GM12878 (cell line): ENCODE data around the gene DDC. TPM values are rescaled to one million over a fixed set of nuclear protein-coding genes. Genes with fewer than 3 reads are reported as not detected.

Experiments used
- ATAC-seq: fragments of 200-7000 bp; cut with Tn5 transposase; 3 replicates; pipeline ENCODE4 v1.9.1; 2020; ENCODE audit warnings: mild to moderate bottlenecking, moderate library complexity
- BruUV-seq: library from RNA; stranded (reverse); fragments of 400-500 nt; replicated peaks from 2 replicates; lab custom pipeline; 2021; lab: Mats Ljungman, UMichigan
- CTCF ChIA-PET: fragments of 300-600 bp; sonication (Branson Sonifier 250); formaldehyde crosslinking; extraction: SDS; loops from one replicate; lab custom pipeline; 2021; ENCODE audit warnings: inconsistent platforms; lab: Yijun Ruan, JAX
- POLR2A ChIA-PET: fragments of 350-600 bp; formaldehyde crosslinking; extraction: SDS; loops from one replicate; lab custom pipeline; 2021; ENCODE audit warnings: inconsistent platforms; lab: Charles Lee
- RAD21 ChIA-PET: fragments of 300-600 bp; sonication (Branson Sonifier 250); formaldehyde crosslinking; loops from one replicate; lab custom pipeline; 2023; ENCODE audit warnings: antibody characterized with exemption; ENCODE audit not compliant: unreplicated experiment; lab: Charles Lee
- SMC1A ChIA-PET: fragments of 300-600 bp; sonication (Branson Sonifier 250); formaldehyde crosslinking; loops from one replicate; lab custom pipeline; 2023; ENCODE audit not compliant: unreplicated experiment, uncharacterized antibody; lab: Charles Lee
- DNase-seq: peaks from one replicate; pipeline ENCODE4 v3.0.0-alpha.2; 2011; ENCODE audit warnings: low read depth, low spot score
- FAIRE-seq: peaks from 3 replicates; lab custom pipeline; 2011; peaks lifted over from hg19 to GRCh38; lab: Jason Lieb, UNC
- H2AFZ ChIP-seq: 2 replicates; pipeline ENCODE4 v1.6.0; 2011; ENCODE audit warnings: low read depth, low read length, control low read depth; ENCODE audit not compliant: control insufficient read depth
- H3K27ac ChIP-seq: 2 replicates; pipeline ENCODE4 v1.5.1; 2011; ENCODE audit warnings: control low read depth; ENCODE audit not compliant: control insufficient read depth, insufficient read depth
- H3K27me3 ChIP-seq, 2 experiments: replicated peaks in 1 of 2; 2 replicates each; pipeline versions ENCODE4 v1.6.0 to v1.6.1; 2011; ENCODE audit warnings: low read length in 1 of 2; ENCODE audit not compliant: control insufficient read depth in 2 of 2, insufficient read depth in 2 of 2
- H3K36me3 ChIP-seq, 2 experiments: 2 replicates each; pipeline ENCODE4 v1.5.1; 2011; ENCODE audit warnings: low read length in 1 of 2; ENCODE audit not compliant: control insufficient read depth in 2 of 2, insufficient read depth in 2 of 2
- H3K4me1 ChIP-seq: 2 replicates; pipeline ENCODE4 v1.6.1; 2011; ENCODE audit warnings: mild to moderate bottlenecking, low read length, moderate library complexity, mixed read lengths; ENCODE audit not compliant: control insufficient read depth, insufficient read depth
- H3K4me2 ChIP-seq: 2 replicates; pipeline ENCODE4 v1.6.0; 2011; ENCODE audit warnings: control low read depth; ENCODE audit not compliant: control insufficient read depth, insufficient read depth
- H3K4me3 ChIP-seq: fragments of 200-600 bp; sonication (generic); 2 replicates; pipeline ENCODE4 v1.5.1; 2016
- H3K79me2 ChIP-seq: 2 replicates; pipeline ENCODE4 v1.6.0; 2011; ENCODE audit warnings: low read length; ENCODE audit not compliant: control insufficient read depth, insufficient read depth
- H3K9ac ChIP-seq: 2 replicates; pipeline ENCODE4 v1.8.0; 2011; ENCODE audit warnings: low read length, control low read depth, mixed read lengths; ENCODE audit not compliant: control insufficient read depth, insufficient read depth
- H3K9me3 ChIP-seq: replicated peaks from 3 replicates; pipeline ENCODE4 v1.5.1; 2011; ENCODE audit warnings: mild to moderate bottlenecking, low read length; ENCODE audit not compliant: control insufficient read depth, insufficient read depth
- H4K20me1 ChIP-seq: 2 replicates; pipeline ENCODE4 v1.6.0; 2011; ENCODE audit not compliant: control insufficient read depth, insufficient read depth
- BACH1 ChIP-seq: fragments of 450-650 bp; IDR thresholded peaks from 2 replicates; pipeline ENCODE4 v1.6.1; 2017; ENCODE audit warnings: mild to moderate bottlenecking, borderline replicate concordance
- CBX3 ChIP-seq: fragments of 200-600 bp; sonication (generic); IDR thresholded peaks from 2 replicates; pipeline ENCODE4 v1.6.1; 2016; ENCODE audit warnings: low read depth, borderline replicate concordance
- CHD2 ChIP-seq: IDR thresholded peaks from 2 replicates; pipeline ENCODE4 v1.6.1; 2011; ENCODE audit warnings: low read depth, low read length, improper control_type of control experiment, borderline replicate concordance
- HDAC2 ChIP-seq: fragments of 200-600 bp; sonication (generic); IDR thresholded peaks from 2 replicates; pipeline ENCODE4 v1.6.1; 2017
- KDM1A ChIP-seq: fragments of 200-600 bp; sonication (generic); IDR thresholded peaks from 2 replicates; pipeline ENCODE4 v1.6.1; 2016; ENCODE audit warnings: borderline replicate concordance
- NR2C2 ChIP-seq: IDR thresholded peaks from 2 replicates; pipeline ENCODE4 v1.6.1; 2011; ENCODE audit warnings: borderline replicate concordance, low read depth; ENCODE audit not compliant: control insufficient read depth, insufficient read length
- NRF1 ChIP-seq: conservative IDR thresholded peaks from 2 replicates; pipeline ENCODE4 v1.6.1; 2011; ENCODE audit warnings: mild to moderate bottlenecking, low read depth, low read length, improper control_type of control experiment
- TCF3 ChIP-seq: IDR thresholded peaks from 2 replicates; pipeline ENCODE4 v1.6.1; 2012; ENCODE audit warnings: low read depth, mild to moderate bottlenecking, low read length, borderline replicate concordance; ENCODE audit not compliant: insufficient read depth
- TCF7 ChIP-seq: IDR thresholded peaks from 2 replicates; pipeline ENCODE4 v1.6.1; 2014; ENCODE audit warnings: antibody characterized with exemption, borderline replicate concordance
- WGBS: methylation state at CpG from one replicate; pipeline ENCODE4 v1.1.6; 2016; ENCODE audit warnings: low lambda C conversion rate; ENCODE audit not compliant: insufficient replicate concordance, insufficient coverage; ENCODE audit errors: missing lambda C conversion rate; 5-methylcytosine and 5-hydroxymethylcytosine counted together
- in situ Hi-C: fragments of 300-500 bp; cut with MboI; formaldehyde crosslinking; loops from 9 replicates; pipeline ENCODE4 v1.14.3; 2018; ENCODE audit warnings: mixed read lengths
- intact Hi-C: fragments of 100-400 bp; cut with micrococcal nuclease; formaldehyde crosslinking; loops from one replicate; pipeline ENCODE4 v1.14.2; 2022; ENCODE audit not compliant: unreplicated experiment
- polyA plus RNA-seq, 11 experiments: library from polyadenylated mRNA; depleted of rRNA in 4 of 11; unstranded in 6 of 11; stranded (reverse) in 5 of 11; fragments of >200 nt; fragmentation: Nextera tagmentation in 4 of 11; fragmentation: Illumina TruSeq in 1 of 11; extraction: Ambion mirVana in 4 of 11; extraction: Trizol in 1 of 11; gene quantifications; 1 replicate in 1 of 11; 2 replicates in 10 of 11; pipeline versions ENCODE4 v1.2.1 to v1.2.3, GENCODE V29; 2011 to 2016; ENCODE audit warnings: inconsistent platforms in 2 of 11, missing spikeins in 2 of 11, low read depth in 1 of 11
- total RNA-seq, 4 experiments: library from RNA; depleted of rRNA in 3 of 4; stranded (reverse); fragments of >200 nt in 3 of 4; fragmentation: Illumina TruSeq in 1 of 4; extraction: Trizol in 1 of 4; gene quantifications; 2 replicates each; pipeline versions ENCODE4 v1.2.1 to v1.2.3, GENCODE V29; 2013 to 2021
- TF ChIP-seq, protein P1 (sequence below): fragments of 450-650 bp; IDR thresholded peaks from 2 replicates; pipeline ENCODE4 v1.6.1; 2017; ENCODE audit warnings: antibody characterized with exemption, mild to moderate bottlenecking, moderate library complexity
- TF ChIP-seq, protein P2 (sequence below): IDR thresholded peaks from 2 replicates; pipeline ENCODE4 v1.6.1; 2011; ENCODE audit warnings: low read depth, low read length, improper control_type of control experiment, borderline replicate concordance
- TF ChIP-seq, protein P3 (sequence below): IDR thresholded peaks from 2 replicates; pipeline ENCODE4 v1.6.1; 2011; ENCODE audit warnings: borderline replicate concordance, low read depth, mild to moderate bottlenecking, moderate library complexity, low read length; ENCODE audit not compliant: insufficient read depth, poor library complexity, severe bottlenecking
- TF ChIP-seq, protein P4 (sequence below): IDR thresholded peaks from 2 replicates; pipeline ENCODE4 v1.6.1; 2012; ENCODE audit warnings: mild to moderate bottlenecking, low read depth, low read length

The DDC gene
- total and polyA plus RNA-seq, 10 of the 15 experiments (the other 5 are each of a cell fraction or from before 2014, with no cell fraction given) = not detected

DNA sequence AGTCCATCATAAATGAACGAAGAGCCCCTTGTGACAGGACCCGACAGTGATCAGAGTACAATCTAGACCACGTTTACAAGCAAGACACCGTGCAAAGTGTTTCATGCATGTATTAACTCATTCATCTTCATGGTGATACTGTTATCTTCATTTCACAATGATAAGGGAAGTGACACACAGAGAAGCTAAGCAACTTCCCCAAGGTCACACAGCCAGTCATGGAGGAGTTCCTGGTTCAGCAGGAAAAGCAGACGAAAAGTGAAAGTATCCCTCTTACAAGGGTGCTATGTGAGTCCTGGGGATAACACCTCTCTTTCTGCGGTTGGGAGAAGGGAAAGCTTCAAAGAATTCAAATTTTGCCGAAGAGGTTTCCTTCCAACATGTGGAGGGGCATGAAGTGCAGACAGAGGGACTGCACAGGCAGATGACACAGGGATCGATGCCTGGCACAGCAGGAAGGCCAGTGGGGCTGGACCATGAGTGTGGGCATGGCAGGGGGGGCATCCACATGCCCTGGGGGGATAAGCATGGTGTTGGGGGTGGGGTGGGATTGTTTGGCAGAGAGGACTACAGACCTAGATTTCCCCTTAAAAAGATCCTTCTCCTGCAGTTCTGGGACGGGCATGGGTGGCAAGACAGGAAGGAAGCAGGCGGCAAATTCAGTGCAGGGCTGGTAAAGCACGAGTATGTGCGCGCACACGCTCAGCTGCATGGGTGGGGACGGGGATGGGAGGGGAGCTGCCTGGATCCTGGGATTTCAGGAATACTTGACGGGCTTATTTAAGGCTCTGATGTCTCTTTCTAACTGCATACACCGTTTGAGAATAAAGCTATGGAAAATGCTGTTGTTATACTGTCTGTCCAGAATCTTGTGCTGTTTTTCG, 33.5 kb upstream of the DDC start:
- CTCF ChIA-PET = interaction anchor here (1.1 to 1.8 kb wide), 2 partner anchors 9 to 31 kb away, joined by 3 to 7 read pairs; no protein-coding TSS in a partner anchor
- FAIRE-seq = no peak
- Histone ChIP-seq H3K9ac (no peak overlapping the region), H3K36me3 (no peaks in the 10 kb centered on the region), H3K27ac (no peak overlapping the region), H3K4me2 (no peak overlapping the region), H4K20me1 (no peaks in the 10 kb centered on the region), H3K79me2 (no peaks in the 10 kb centered on the region), H3K4me1 (peaks cover 3% of the 10 kb centered on the region; the same call in 1 of the 2 replicates), H3K27me3 (peaks cover 1 to 4% of the 10 kb centered on the region in 2 experiments; a peak in 3 of 4 replicates), H3K9me3 (no peaks in the 10 kb centered on the region), H3K4me3 (no peak overlapping the region), H2AFZ (no peak overlapping the region)
- no TSS peak for BruUV-seq
- intact Hi-C loops = no loop called here
- RAD21 ChIA-PET = no interaction called here
- 30% methylated on average over 18 of the region's 18 CpGs for WGBS
- in situ Hi-C loops = no loop called here
- POLR2A ChIA-PET = no interaction called here
- SMC1A ChIA-PET = interaction anchor here (0.9 kb wide), 1 partner anchor 131 kb away, joined by 3 read pairs; no protein-coding TSS in a partner anchor
- ATAC-seq = no peak
- no peak for DNase-seq
- TF ChIP-seq, protein P1, sequence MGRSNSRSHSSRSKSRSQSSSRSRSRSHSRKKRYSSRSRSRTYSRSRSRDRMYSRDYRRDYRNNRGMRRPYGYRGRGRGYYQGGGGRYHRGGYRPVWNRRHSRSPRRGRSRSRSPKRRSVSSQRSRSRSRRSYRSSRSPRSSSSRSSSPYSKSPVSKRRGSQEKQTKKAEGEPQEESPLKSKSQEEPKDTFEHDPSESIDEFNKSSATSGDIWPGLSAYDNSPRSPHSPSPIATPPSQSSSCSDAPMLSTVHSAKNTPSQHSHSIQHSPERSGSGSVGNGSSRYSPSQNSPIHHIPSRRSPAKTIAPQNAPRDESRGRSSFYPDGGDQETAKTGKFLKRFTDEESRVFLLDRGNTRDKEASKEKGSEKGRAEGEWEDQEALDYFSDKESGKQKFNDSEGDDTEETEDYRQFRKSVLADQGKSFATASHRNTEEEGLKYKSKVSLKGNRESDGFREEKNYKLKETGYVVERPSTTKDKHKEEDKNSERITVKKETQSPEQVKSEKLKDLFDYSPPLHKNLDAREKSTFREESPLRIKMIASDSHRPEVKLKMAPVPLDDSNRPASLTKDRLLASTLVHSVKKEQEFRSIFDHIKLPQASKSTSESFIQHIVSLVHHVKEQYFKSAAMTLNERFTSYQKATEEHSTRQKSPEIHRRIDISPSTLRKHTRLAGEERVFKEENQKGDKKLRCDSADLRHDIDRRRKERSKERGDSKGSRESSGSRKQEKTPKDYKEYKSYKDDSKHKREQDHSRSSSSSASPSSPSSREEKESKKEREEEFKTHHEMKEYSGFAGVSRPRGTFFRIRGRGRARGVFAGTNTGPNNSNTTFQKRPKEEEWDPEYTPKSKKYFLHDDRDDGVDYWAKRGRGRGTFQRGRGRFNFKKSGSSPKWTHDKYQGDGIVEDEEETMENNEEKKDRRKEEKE = no peak
- TF ChIP-seq BACH1 (no peak), HDAC2 (no peak), NRF1 (no peak), TCF3 (no peak), NR2C2 (no peak), CHD2 (no peak), TCF7 (no peak), CBX3 (no peak), KDM1A (no peak)
- TF ChIP-seq, protein P2, sequence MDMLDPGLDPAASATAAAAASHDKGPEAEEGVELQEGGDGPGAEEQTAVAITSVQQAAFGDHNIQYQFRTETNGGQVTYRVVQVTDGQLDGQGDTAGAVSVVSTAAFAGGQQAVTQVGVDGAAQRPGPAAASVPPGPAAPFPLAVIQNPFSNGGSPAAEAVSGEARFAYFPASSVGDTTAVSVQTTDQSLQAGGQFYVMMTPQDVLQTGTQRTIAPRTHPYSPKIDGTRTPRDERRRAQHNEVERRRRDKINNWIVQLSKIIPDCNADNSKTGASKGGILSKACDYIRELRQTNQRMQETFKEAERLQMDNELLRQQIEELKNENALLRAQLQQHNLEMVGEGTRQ = no peak
- TF ChIP-seq, protein P3, sequence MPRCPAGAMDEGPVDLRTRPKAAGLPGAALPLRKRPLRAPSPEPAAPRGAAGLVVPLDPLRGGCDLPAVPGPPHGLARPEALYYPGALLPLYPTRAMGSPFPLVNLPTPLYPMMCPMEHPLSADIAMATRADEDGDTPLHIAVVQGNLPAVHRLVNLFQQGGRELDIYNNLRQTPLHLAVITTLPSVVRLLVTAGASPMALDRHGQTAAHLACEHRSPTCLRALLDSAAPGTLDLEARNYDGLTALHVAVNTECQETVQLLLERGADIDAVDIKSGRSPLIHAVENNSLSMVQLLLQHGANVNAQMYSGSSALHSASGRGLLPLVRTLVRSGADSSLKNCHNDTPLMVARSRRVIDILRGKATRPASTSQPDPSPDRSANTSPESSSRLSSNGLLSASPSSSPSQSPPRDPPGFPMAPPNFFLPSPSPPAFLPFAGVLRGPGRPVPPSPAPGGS = no peak
- TF ChIP-seq, protein P4, sequence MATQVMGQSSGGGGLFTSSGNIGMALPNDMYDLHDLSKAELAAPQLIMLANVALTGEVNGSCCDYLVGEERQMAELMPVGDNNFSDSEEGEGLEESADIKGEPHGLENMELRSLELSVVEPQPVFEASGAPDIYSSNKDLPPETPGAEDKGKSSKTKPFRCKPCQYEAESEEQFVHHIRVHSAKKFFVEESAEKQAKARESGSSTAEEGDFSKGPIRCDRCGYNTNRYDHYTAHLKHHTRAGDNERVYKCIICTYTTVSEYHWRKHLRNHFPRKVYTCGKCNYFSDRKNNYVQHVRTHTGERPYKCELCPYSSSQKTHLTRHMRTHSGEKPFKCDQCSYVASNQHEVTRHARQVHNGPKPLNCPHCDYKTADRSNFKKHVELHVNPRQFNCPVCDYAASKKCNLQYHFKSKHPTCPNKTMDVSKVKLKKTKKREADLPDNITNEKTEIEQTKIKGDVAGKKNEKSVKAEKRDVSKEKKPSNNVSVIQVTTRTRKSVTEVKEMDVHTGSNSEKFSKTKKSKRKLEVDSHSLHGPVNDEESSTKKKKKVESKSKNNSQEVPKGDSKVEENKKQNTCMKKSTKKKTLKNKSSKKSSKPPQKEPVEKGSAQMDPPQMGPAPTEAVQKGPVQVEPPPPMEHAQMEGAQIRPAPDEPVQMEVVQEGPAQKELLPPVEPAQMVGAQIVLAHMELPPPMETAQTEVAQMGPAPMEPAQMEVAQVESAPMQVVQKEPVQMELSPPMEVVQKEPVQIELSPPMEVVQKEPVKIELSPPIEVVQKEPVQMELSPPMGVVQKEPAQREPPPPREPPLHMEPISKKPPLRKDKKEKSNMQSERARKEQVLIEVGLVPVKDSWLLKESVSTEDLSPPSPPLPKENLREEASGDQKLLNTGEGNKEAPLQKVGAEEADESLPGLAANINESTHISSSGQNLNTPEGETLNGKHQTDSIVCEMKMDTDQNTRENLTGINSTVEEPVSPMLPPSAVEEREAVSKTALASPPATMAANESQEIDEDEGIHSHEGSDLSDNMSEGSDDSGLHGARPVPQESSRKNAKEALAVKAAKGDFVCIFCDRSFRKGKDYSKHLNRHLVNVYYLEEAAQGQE = no peak
